Lung (tissue), 12 donors: ENCODE data around the gene RGS8. TPM values are rescaled to one million over a fixed set of nuclear protein-coding genes. Genes with fewer than 3 reads are reported as not detected.

ENCODE experiments used
- ATAC-seq: fragments of 200-7000 bp; cut with Tn5 transposase; one replicate; pipeline ENCODE4 v1.9.1; 2020; ENCODE audit warnings: moderate number of reproducible peaks; ENCODE audit not compliant: insufficient read depth, low FRiP score
- DNase-seq, 3 donors: peaks; one replicate each; pipeline ENCODE4 v3.0.0-alpha.2; 2013 to 2017
- H3K27ac ChIP-seq, 2 donors: one replicate each; pipeline ENCODE4 v1.5.1; 2013; ENCODE audit warnings: mild to moderate bottlenecking in 2 of 2, moderate library complexity in 2 of 2, control low read depth in 1 of 2, inconsistent platforms in 1 of 2, low read depth in 1 of 2, low read length in 1 of 2
- H3K27me3 ChIP-seq, 3 donors: one replicate each; pipeline ENCODE4 v1.5.1; 2013; ENCODE audit warnings: low read length in 2 of 3; ENCODE audit not compliant: control insufficient read depth in 3 of 3, insufficient read depth in 3 of 3
- H3K36me3 ChIP-seq, 4 donors: one replicate each; pipeline ENCODE4 v1.5.1; 2013; ENCODE audit warnings: low read length in 4 of 4, mild to moderate bottlenecking in 1 of 4, moderate library complexity in 1 of 4; ENCODE audit not compliant: control insufficient read depth in 4 of 4, insufficient read depth in 4 of 4
- H3K4me1 ChIP-seq, 5 donors: one replicate each; pipeline ENCODE4 v1.5.1; 2013; ENCODE audit warnings: low read length in 5 of 5, mild to moderate bottlenecking in 2 of 5, moderate library complexity in 1 of 5; ENCODE audit not compliant: control insufficient read depth in 5 of 5, insufficient read depth in 5 of 5
- H3K4me3 ChIP-seq: one replicate; pipeline ENCODE4 v1.5.1; 2013; ENCODE audit warnings: mild to moderate bottlenecking, control low read depth, moderate library complexity
- H3K9ac ChIP-seq, 2 donors: one replicate each; pipeline ENCODE4 v1.5.1; 2013; ENCODE audit warnings: low read length in 2 of 2, control low read depth in 1 of 2; ENCODE audit not compliant: insufficient read depth in 1 of 2
- H3K9me3 ChIP-seq, 4 donors: one replicate each; pipeline ENCODE4 v1.5.1; 2013; ENCODE audit warnings: low read length in 3 of 4, mild to moderate bottlenecking in 1 of 4, moderate library complexity in 1 of 4; ENCODE audit not compliant: control insufficient read depth in 4 of 4, insufficient read depth in 3 of 4
- WGBS, 2 donors: extraction: QIAGEN DNeasy Blood & Tissue Kit; methylation state at CpG; one replicate each; pipeline ENCODE4 v1.1.7; 2013; 5-methylcytosine and 5-hydroxymethylcytosine counted together
- polyA plus RNA-seq, 2 donors: library from polyadenylated mRNA; stranded (reverse); fragments of 200-250 nt; gene quantifications; one replicate each; pipeline ENCODE4 v1.2.1, GENCODE V29; 2013
- total RNA-seq, 2 donors: library from RNA; depleted of rRNA in 1 of 2; stranded (reverse); fragments of >200 nt in 1 of 2; gene quantifications; one replicate each; pipeline ENCODE4 v1.2.1, GENCODE V29; 2014 to 2021
- TF ChIP-seq, protein P1 (sequence below): IDR thresholded peaks from 2 replicates; pipeline ENCODE4 v1.5.1; 2012; ENCODE audit warnings: mild to moderate bottlenecking; ENCODE audit errors: control extremely low read depth, extremely low read depth
- donor health status: control.
- donor health status: control.
- donor health status: Bipolar disorder and iron deficiency.
- donor health status: healthy.
- donor health status: DM: yes; HTN: yes; CAD: no.

RGS8 gene
- total and polyA plus RNA-seq, 4 donors = 0.02 to 0.03 (median 0.02) TPM; not detected in 1

GRCh38 chr1:182687361-182687760, 3.0 kb upstream of the RGS8 start:
- ATAC-seq = no peak
- peak in 2 of 3 donors; percentile 43 to 45 for DNase-seq
- H3K4me1 ChIP-seq = no peaks in the 10 kb centered on the region
- H3K9me3 ChIP-seq = no peaks in the 10 kb centered on the region
- TF ChIP-seq, protein P1, sequence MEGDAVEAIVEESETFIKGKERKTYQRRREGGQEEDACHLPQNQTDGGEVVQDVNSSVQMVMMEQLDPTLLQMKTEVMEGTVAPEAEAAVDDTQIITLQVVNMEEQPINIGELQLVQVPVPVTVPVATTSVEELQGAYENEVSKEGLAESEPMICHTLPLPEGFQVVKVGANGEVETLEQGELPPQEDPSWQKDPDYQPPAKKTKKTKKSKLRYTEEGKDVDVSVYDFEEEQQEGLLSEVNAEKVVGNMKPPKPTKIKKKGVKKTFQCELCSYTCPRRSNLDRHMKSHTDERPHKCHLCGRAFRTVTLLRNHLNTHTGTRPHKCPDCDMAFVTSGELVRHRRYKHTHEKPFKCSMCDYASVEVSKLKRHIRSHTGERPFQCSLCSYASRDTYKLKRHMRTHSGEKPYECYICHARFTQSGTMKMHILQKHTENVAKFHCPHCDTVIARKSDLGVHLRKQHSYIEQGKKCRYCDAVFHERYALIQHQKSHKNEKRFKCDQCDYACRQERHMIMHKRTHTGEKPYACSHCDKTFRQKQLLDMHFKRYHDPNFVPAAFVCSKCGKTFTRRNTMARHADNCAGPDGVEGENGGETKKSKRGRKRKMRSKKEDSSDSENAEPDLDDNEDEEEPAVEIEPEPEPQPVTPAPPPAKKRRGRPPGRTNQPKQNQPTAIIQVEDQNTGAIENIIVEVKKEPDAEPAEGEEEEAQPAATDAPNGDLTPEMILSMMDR = no peak
- peaks cover 0 to 16% (median 11%) of the 10 kb centered on the region in 3 donors for H3K27me3 ChIP-seq
- H3K27ac ChIP-seq = no peak overlapping the region
- H3K9ac ChIP-seq = no peak overlapping the region
- H3K36me3 ChIP-seq = no peaks in the 10 kb centered on the region
- H3K4me3 ChIP-seq = no peak overlapping the region

DNA sequence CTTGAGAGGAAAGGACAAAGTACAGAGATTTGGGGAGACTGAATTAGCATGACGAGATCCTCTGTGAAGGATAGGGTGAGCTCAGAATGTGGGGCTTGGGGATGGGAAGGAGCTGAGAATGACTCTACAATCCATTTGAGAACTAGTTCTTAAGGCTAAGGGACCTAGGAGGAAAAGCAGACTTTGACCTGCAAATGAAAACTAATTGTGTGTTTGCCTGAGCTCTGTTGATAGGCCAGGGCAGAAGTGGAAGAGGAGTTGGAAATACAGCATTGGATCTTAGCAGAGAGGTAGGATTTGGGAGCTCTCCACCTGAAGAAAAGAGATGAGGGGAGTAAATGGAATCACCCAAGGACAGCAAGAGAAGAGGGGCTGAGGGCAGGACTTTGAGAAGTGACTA, 2.1 kb upstream of the RGS8 start:
- WGBS, 2 donors = 93 to 94% methylated on average over 1 of the region's 1 CpG
- Histone ChIP-seq H3K36me3 (no peaks in the 10 kb centered on the region), H3K27me3 (peaks cover 0 to 16% (median 11%) of the 10 kb centered on the region in 3 donors), H3K4me3 (no peak overlapping the region), H3K9ac (no peak overlapping the region), H3K9me3 (no peaks in the 10 kb centered on the region), H3K4me1 (no peaks in the 10 kb centered on the region), H3K27ac (no peak overlapping the region)
- TF ChIP-seq, protein P1 = no peak
- ATAC-seq (no peak), DNase-seq (no peak)

GRCh38 chr1:182685215-182685614, 828 bp upstream of the RGS8 start:
- H3K27me3 ChIP-seq = peaks cover 0 to 16% (median 11%) of the 10 kb centered on the region in 3 donors
- H3K27ac ChIP-seq = no peak overlapping the region
- ATAC-seq (no peak), DNase-seq (no peak)
- no peaks in the 10 kb centered on the region for H3K36me3 ChIP-seq
- no peaks in the 10 kb centered on the region for H3K9me3 ChIP-seq
- 74 to 79% methylated on average over 4 of the region's 4 CpGs for WGBS, 2 donors
- TF ChIP-seq, protein P1 = no peak
- H3K4me1 ChIP-seq = peaks cover 0 to 2% (median 0%) of the 10 kb centered on the region in 5 donors
- H3K9ac ChIP-seq = no peak overlapping the region
- H3K4me3 ChIP-seq = no peak overlapping the region

- Histone ChIP-seq H3K4me1 (peaks cover 0 to 2% (median 0%) of the 10 kb centered on the region in 5 donors), H3K27me3 (peaks cover 0 to 16% (median 11%) of the 10 kb centered on the region in 3 donors), H3K36me3 (no peaks in the 10 kb centered on the region), H3K4me3 (no peak overlapping the region), H3K9ac (no peak overlapping the region), H3K27ac (no peak overlapping the region), H3K9me3 (no peaks in the 10 kb centered on the region)
- DNase-seq (no peak), ATAC-seq (no peak)
- 81 to 84% methylated on average over 2 of the region's 2 CpGs for WGBS, 2 donors
- TF ChIP-seq, protein P1 = no peak
Observed at GRCh38 chr1:182682898-182683501, 1.4 kb downstream of the RGS8 start.
